Panc1 (cell line): Measurements from ENCODE around the gene LRP1B. TPM values are rescaled to one million over a fixed set of nuclear protein-coding genes. Genes with fewer than 3 reads are reported as not detected.

ENCODE experiments used
- ATAC-seq: fragments of 200-7000 bp; cut with Tn5 transposase; 2 replicates; pipeline ENCODE4 v1.9.1; 2020; ENCODE audit warnings: mild to moderate bottlenecking, moderate library complexity
- BruUV-seq: library from RNA; stranded (reverse); fragments of 400-500 nt; replicated peaks from 2 replicates; lab custom pipeline; 2021; lab: Mats Ljungman, UMichigan
- CTCF ChIA-PET: fragments of 300-600 bp; sonication (Branson Sonifier 250); formaldehyde crosslinking; loops from one replicate; lab custom pipeline; 2022; ENCODE audit warnings: antibody characterized with exemption; lab: Charles Lee
- POLR2A ChIA-PET: fragments of 300-600 bp; sonication (Branson Sonifier 250); formaldehyde crosslinking; loops from one replicate; lab custom pipeline; 2022; ENCODE audit warnings: antibody characterized with exemption; lab: Charles Lee
- DNase-seq: peaks from one replicate; pipeline ENCODE4 v3.0.0-alpha.2; 2010; ENCODE audit warnings: low read depth, low spot score
- H3K27ac ChIP-seq: 2 replicates; pipeline ENCODE4 v1.5.1; 2011; ENCODE audit warnings: mild to moderate bottlenecking, low read length, inconsistent platforms
- H3K27me3 ChIP-seq: fragments of 200-500 bp; sonication (Bioruptor generic); 2 replicates; pipeline ENCODE4 v1.6.0; 2014; ENCODE audit warnings: low read length, inconsistent platforms; ENCODE audit not compliant: control insufficient read depth, insufficient read depth
- H3K36me3 ChIP-seq: fragments of 200-500 bp; sonication (Bioruptor generic); 2 replicates; pipeline ENCODE4 v1.5.1; 2014; ENCODE audit warnings: inconsistent platforms, mild to moderate bottlenecking, low read length, moderate library complexity; ENCODE audit not compliant: control insufficient read depth, insufficient read depth
- H3K4me1 ChIP-seq: 2 replicates; pipeline ENCODE4 v1.5.1; 2011; ENCODE audit warnings: inconsistent platforms, mild to moderate bottlenecking, low read length, moderate library complexity; ENCODE audit not compliant: control insufficient read depth, insufficient read depth
- H3K4me3 ChIP-seq, 2 experiments: 2 replicates each; pipeline ENCODE4 v1.5.1; 2011 to 2012; ENCODE audit warnings: low read depth in 2 of 2, low read length in 2 of 2, mild to moderate bottlenecking in 2 of 2, inconsistent platforms in 1 of 2, moderate library complexity in 1 of 2
- H3K9me3 ChIP-seq: fragments of 200-500 bp; sonication (Bioruptor generic); 2 replicates; pipeline ENCODE4 v1.5.1; 2014; ENCODE audit warnings: low read depth, mild to moderate bottlenecking, inconsistent platforms, low read length, moderate library complexity; ENCODE audit not compliant: control insufficient read depth, insufficient read depth
- POLR2AphosphoS5 ChIP-seq: IDR thresholded peaks from 2 replicates; pipeline ENCODE4 v1.6.1; 2012; ENCODE audit warnings: mild to moderate bottlenecking, low read depth, low read length, moderate library complexity
- SIN3A ChIP-seq: IDR thresholded peaks from 2 replicates; pipeline ENCODE4 v1.6.1; 2012; ENCODE audit warnings: low read depth, mild to moderate bottlenecking, low read length, moderate library complexity, borderline replicate concordance; ENCODE audit not compliant: insufficient read depth
- TCF7L2 ChIP-seq: IDR thresholded peaks from 2 replicates; pipeline ENCODE4 v1.6.1; 2011; ENCODE audit warnings: mild to moderate bottlenecking, low read depth, low read length, inconsistent platforms
- in situ Hi-C: cut with HindIII; loops from 2 replicates; pipeline ENCODE4 v1.10.0; 2016; ENCODE audit warnings: low sequenced_read_pairs, low pct_unique_long_range_greater_than_20kb
- intact Hi-C: fragments of 100-400 bp; cut with micrococcal nuclease; formaldehyde crosslinking; loops from one replicate; pipeline ENCODE4 v1.10.0; 2022; ENCODE audit not compliant: unreplicated experiment
- total RNA-seq: library from RNA; stranded (reverse); gene quantifications from one replicate; pipeline ENCODE4 v1.2.1, GENCODE V29; 2021; ENCODE audit not compliant: unreplicated experiment
- TF ChIP-seq, protein P1 (sequence below): fragments of 450-650 bp; IDR thresholded peaks from 2 replicates; pipeline ENCODE4 v1.5.1; 2017; ENCODE audit warnings: mild to moderate bottlenecking
- TF ChIP-seq, protein P2 (sequence below), 2 experiments: IDR thresholded peaks; 2 replicates each; pipeline ENCODE4 v1.6.1; 2011 to 2012; ENCODE audit warnings: low read depth in 2 of 2, control low read depth in 1 of 2, low read length in 1 of 2, mild to moderate bottlenecking in 1 of 2, moderate library complexity in 1 of 2; ENCODE audit not compliant: insufficient read depth in 1 of 2

Gene LRP1B
- total RNA-seq, 1 experiment from 2014 or later, result 0.54 TPM

DNA sequence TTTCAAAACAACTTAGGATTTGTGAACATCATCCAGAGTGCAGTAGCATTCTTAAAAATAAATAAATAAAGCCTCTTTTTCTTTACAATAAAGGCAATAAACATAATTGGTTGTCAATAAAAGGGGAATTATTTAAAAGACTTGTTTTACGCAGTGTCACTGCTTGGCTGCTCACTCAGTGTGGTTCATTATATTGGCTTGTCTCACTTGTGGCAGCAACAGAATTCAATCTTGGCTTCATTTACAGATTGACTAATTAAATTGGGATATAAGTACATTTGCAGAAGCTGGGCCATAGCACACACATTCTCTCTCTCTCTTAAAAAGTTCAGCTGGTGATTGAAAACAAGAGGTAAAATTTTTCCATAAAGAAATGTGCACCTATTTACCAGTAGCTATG lies 1027.6 kb downstream of the LRP1B start:
- ATAC-seq, result no peak
- no TSS peak for BruUV-seq
- Histone ChIP-seq H3K27ac (no peak overlapping the region), H3K36me3 (no peaks in the 10 kb centered on the region), H3K4me1 (no peaks in the 10 kb centered on the region), H3K4me3 (no peak overlapping the region), H3K27me3 (no peaks in the 10 kb centered on the region), H3K9me3 (no peaks in the 10 kb centered on the region)
- in situ Hi-C loops (no loop called here), intact Hi-C loops (no loop called here)
- DNase-seq, result no peak
- ChIA-PET CTCF (no interaction called here), POLR2A (no interaction called here)
- TF ChIP-seq POLR2AphosphoS5 (no peak), SIN3A (no peak), TCF7L2 (no peak)
- TF ChIP-seq, protein P1, sequence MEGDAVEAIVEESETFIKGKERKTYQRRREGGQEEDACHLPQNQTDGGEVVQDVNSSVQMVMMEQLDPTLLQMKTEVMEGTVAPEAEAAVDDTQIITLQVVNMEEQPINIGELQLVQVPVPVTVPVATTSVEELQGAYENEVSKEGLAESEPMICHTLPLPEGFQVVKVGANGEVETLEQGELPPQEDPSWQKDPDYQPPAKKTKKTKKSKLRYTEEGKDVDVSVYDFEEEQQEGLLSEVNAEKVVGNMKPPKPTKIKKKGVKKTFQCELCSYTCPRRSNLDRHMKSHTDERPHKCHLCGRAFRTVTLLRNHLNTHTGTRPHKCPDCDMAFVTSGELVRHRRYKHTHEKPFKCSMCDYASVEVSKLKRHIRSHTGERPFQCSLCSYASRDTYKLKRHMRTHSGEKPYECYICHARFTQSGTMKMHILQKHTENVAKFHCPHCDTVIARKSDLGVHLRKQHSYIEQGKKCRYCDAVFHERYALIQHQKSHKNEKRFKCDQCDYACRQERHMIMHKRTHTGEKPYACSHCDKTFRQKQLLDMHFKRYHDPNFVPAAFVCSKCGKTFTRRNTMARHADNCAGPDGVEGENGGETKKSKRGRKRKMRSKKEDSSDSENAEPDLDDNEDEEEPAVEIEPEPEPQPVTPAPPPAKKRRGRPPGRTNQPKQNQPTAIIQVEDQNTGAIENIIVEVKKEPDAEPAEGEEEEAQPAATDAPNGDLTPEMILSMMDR, result no peak
- TF ChIP-seq, protein P2, sequence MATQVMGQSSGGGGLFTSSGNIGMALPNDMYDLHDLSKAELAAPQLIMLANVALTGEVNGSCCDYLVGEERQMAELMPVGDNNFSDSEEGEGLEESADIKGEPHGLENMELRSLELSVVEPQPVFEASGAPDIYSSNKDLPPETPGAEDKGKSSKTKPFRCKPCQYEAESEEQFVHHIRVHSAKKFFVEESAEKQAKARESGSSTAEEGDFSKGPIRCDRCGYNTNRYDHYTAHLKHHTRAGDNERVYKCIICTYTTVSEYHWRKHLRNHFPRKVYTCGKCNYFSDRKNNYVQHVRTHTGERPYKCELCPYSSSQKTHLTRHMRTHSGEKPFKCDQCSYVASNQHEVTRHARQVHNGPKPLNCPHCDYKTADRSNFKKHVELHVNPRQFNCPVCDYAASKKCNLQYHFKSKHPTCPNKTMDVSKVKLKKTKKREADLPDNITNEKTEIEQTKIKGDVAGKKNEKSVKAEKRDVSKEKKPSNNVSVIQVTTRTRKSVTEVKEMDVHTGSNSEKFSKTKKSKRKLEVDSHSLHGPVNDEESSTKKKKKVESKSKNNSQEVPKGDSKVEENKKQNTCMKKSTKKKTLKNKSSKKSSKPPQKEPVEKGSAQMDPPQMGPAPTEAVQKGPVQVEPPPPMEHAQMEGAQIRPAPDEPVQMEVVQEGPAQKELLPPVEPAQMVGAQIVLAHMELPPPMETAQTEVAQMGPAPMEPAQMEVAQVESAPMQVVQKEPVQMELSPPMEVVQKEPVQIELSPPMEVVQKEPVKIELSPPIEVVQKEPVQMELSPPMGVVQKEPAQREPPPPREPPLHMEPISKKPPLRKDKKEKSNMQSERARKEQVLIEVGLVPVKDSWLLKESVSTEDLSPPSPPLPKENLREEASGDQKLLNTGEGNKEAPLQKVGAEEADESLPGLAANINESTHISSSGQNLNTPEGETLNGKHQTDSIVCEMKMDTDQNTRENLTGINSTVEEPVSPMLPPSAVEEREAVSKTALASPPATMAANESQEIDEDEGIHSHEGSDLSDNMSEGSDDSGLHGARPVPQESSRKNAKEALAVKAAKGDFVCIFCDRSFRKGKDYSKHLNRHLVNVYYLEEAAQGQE (IDR thresholded peaks at IDR 0.05; ENCODE audit: insufficient read depth in 1 of 2, low read depth in 2 of 2, low read length in 1 of 2), result no peak

DNA sequence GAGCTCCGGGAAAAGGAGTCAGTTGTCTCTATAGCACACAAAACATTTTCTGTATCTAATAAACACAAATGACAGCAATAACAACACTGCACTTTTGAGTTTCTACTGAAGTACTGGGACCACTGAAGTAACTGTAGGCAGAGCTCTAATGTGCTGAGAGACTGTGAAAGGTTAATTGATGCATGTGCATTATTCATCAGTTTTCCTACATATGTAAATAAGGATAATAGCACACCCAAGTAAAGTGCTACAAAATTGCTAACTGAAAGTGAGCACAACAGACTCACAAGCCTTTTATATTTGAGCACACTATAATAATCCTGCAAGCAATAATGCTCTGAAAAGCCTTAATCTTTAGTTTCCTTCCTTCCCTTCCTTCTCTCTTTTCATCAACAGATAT lies 1051.6 kb downstream of the LRP1B start:
- intact Hi-C loops, result no loop called here
- Histone ChIP-seq H3K4me3 (no peak overlapping the region), H3K27ac (no peak overlapping the region), H3K4me1 (no peaks in the 10 kb centered on the region), H3K27me3 (no peaks in the 10 kb centered on the region), H3K9me3 (no peaks in the 10 kb centered on the region), H3K36me3 (no peaks in the 10 kb centered on the region)
- BruUV-seq, result no TSS peak
- POLR2A ChIA-PET, result no interaction called here
- CTCF ChIA-PET, result no interaction called here
- no peak for TF ChIP-seq SIN3A
- TF ChIP-seq, protein P2 (IDR thresholded peaks at IDR 0.05; ENCODE audit: insufficient read depth in 1 of 2, low read depth in 2 of 2, low read length in 1 of 2), result no peak
- TF ChIP-seq POLR2AphosphoS5, result no peak
- TF ChIP-seq, protein P1, result no peak
- TF ChIP-seq TCF7L2, result no peak
- ATAC-seq (no peak), DNase-seq (no peak)
- in situ Hi-C loops, result no loop called here
